Left ventricle myocardium inferior (tissue), 1 donor: ENCODE measurements around the gene RPH3AL. TPM values are rescaled to one million over a fixed set of nuclear protein-coding genes. Genes with fewer than 3 reads are reported as not detected.

Experiments
- DNase-seq: peaks from one replicate; pipeline ENCODE4 v3.0.0-alpha.2; 2020
- H3K27ac ChIP-seq: fragments of 200-600 bp; replicated peaks from 2 replicates; pipeline ENCODE4 v1.8.0; 2021
- H3K27me3 ChIP-seq: fragments of 200-600 bp; 2 replicates; pipeline ENCODE4 v1.8.0; 2021; ENCODE audit warnings: low read depth
- H3K36me3 ChIP-seq: fragments of 200-600 bp; 2 replicates; pipeline ENCODE4 v1.8.0; 2021
- H3K4me1 ChIP-seq: fragments of 200-600 bp; 2 replicates; pipeline ENCODE4 v1.8.0; 2021
- H3K4me3 ChIP-seq: fragments of 200-600 bp; 2 replicates; pipeline ENCODE4 v1.8.0; 2021; ENCODE audit warnings: mild to moderate bottlenecking, moderate library complexity
- H3K9me3 ChIP-seq: fragments of 200-600 bp; replicated peaks from 2 replicates; pipeline ENCODE4 v1.8.0; 2021
- CTCF ChIP-seq: fragments of 200-600 bp; IDR thresholded peaks from 2 replicates; pipeline ENCODE4 v1.8.0; 2021; ENCODE audit warnings: antibody characterized with exemption, mild to moderate bottlenecking, borderline replicate concordance
- intact Hi-C: fragments of 100-400 bp; cut with micrococcal nuclease; formaldehyde crosslinking; loops from one replicate; pipeline ENCODE4 v1.11.0; 2022
- total RNA-seq: library from RNA; stranded (reverse); fragmentation: NEBNext Ultra II Directional; extraction: Animal tissue kit (Norgen Biotek cat#: 25700); gene quantifications from one replicate; pipeline ENCODE4 v1.2.1, GENCODE V29; 2021
- donor health status: DM: no; HTN: yes; CAD: no; lungs with severe emphysema.

Gene RPH3AL
- total RNA-seq, 1 donor from 2014 or later: 4.0 TPM

DNA sequence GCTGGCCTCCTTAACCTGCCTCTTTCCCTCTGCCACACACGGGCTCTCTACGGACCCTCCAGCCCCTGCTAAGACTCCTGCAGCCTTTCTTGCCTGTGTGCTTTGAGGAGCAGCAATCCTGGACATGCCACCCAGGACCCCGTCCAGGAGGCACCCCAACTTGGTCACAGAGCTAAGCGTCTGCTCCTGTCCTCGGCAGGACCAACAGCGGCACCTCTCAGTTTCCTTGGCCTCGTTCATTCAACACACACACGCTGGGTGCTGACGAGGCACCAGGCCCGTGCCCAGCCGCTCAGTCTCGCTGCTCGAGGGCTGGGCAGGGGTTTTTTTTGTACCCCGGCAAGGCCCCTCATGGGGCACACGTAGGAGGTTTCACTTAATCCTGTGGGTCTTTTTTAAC lies 15.2 kb downstream of the RPH3AL start:
- H3K27me3 ChIP-seq: peaks cover 26% of the 10 kb centered on the region
- H3K4me1 ChIP-seq: peaks cover 46% of the 10 kb centered on the region
- H3K27ac ChIP-seq: no peak overlapping the region
- no peak for DNase-seq
- intact Hi-C loops: no loop called here
- TF ChIP-seq CTCF: no peak
- no peaks in the 10 kb centered on the region for H3K36me3 ChIP-seq
- H3K9me3 ChIP-seq: no peaks in the 10 kb centered on the region
- H3K4me3 ChIP-seq: no peak overlapping the region

DNA sequence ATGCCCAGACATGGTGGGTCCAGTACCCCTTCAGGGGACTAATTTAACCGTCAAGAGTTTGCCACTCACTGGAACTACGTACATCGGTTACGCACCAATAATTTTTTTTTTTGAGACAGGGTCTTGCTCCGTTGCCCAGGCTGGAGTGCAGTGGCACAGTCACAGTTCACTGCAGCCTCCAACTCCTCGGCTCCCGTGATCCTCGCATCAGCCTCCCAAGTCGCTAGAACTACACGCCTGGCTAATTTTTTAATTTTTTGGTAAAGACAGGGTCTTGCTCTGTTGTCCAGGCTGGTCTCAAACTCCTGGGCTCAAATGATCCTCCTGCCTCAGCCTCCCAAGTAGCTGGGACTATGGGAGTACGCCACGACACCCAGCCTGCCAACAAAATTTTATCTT lies 15.6 kb downstream of the RPH3AL start:
- no peak overlapping the region for H3K4me3 ChIP-seq
- peaks cover 46% of the 10 kb centered on the region for H3K4me1 ChIP-seq
- intact Hi-C loops: no loop called here
- no peak for TF ChIP-seq CTCF
- no peaks in the 10 kb centered on the region for H3K36me3 ChIP-seq
- peaks cover 26% of the 10 kb centered on the region for H3K27me3 ChIP-seq
- no peak overlapping the region for H3K27ac ChIP-seq
- H3K9me3 ChIP-seq: no peaks in the 10 kb centered on the region
- DNase-seq: no peak

DNA sequence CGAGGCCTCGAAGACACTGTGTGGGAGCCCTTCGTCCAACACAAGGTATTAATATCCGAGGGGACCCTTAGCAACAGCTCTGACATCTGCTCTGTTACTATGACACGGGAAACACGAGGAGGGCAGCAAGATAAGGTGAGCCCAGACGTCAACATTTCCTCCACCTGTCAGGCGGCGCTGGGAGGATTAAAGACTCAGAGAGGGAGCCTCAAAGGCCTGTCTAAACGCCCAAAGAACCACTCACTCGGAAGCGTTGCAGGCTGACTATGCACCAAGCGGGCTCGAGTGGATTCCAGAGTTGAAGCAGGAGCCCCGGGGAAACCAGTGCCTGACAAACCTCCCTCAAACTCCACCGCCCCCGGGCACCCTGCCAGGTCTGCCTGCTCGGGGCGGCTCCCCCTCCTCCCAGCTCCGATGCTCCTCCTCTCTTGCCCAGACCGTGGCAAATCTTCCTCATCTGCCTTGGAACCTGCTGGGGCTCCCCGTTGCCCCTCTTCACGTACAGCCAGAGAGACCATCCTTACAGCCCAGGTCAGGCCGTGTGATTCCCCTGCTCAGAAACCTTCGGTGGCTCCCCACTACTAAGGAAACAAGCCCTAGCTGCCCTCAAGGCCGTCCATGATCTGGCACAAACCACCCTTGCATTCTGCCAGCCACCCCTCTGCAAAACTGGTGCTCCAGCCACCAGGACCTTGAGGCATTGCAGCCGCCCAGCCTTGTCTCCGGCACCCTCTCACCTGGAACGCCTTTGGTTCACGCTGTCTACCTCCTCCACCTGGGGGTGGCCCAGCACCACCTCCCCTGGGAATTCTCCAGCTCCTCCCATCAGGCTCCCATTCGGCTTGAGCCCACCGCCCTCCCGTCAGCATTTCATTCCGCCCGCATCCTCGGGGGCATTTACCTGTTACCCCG lies 16.2 kb downstream of the RPH3AL start:
- TF ChIP-seq CTCF: no peak
- Histone ChIP-seq H3K9me3 (no peaks in the 10 kb centered on the region), H3K27me3 (peaks cover 26% of the 10 kb centered on the region), H3K27ac (peak overlapping the region; percentile 42), H3K4me3 (no peak overlapping the region), H3K4me1 (peaks cover 46% of the 10 kb centered on the region), H3K36me3 (no peaks in the 10 kb centered on the region)
- DNase-seq: peak; percentile 68
- intact Hi-C loops: no loop called here

GRCh38 chr17:335691-336090 lies 16.9 kb downstream of the RPH3AL start:
- Histone ChIP-seq H3K27me3 (peaks cover 26% of the 10 kb centered on the region), H3K9me3 (no peaks in the 10 kb centered on the region), H3K4me3 (no peak overlapping the region), H3K27ac (peak overlapping the region; percentile 94), H3K4me1 (peaks cover 48% of the 10 kb centered on the region), H3K36me3 (no peaks in the 10 kb centered on the region)
- intact Hi-C loops: no loop called here
- no peak for TF ChIP-seq CTCF
- no peak for DNase-seq

- no peak for DNase-seq
- peaks cover 26% of the 10 kb centered on the region for H3K27me3 ChIP-seq
- TF ChIP-seq CTCF: no peak
- intact Hi-C loops: no loop called here
- H3K4me3 ChIP-seq: no peak overlapping the region
- H3K4me1 ChIP-seq: peaks cover 55% of the 10 kb centered on the region
- H3K27ac ChIP-seq: peak overlapping the region; percentile 94
- H3K36me3 ChIP-seq: no peaks in the 10 kb centered on the region
- no peaks in the 10 kb centered on the region for H3K9me3 ChIP-seq
Observed at GRCh38 chr17:334974-335481, 17.6 kb downstream of the RPH3AL start.
